GM12878 (cell line): ENCODE results near the gene FDX1. TPM values are rescaled to one million over a fixed set of nuclear protein-coding genes. Genes with fewer than 3 reads are reported as not detected.

Source experiments
- ATF2 ChIP-seq: IDR thresholded peaks from 2 replicates; pipeline ENCODE4 v1.6.1; 2012; ENCODE audit warnings: low read length, inconsistent platforms
- IKZF1 ChIP-seq: fragments of 450-650 bp; conservative IDR thresholded peaks from 2 replicates; pipeline ENCODE4 v1.6.1; 2017; ENCODE audit warnings: antibody characterized with exemption, mild to moderate bottlenecking
- JUND ChIP-seq: IDR thresholded peaks from 2 replicates; pipeline ENCODE4 v1.6.1; 2012; ENCODE audit warnings: low read depth, mild to moderate bottlenecking, low read length, improper control_type of control experiment, moderate library complexity
- MTA2 ChIP-seq: fragments of 450-650 bp; IDR thresholded peaks from 2 replicates; pipeline ENCODE4 v1.6.1; 2016; ENCODE audit warnings: low read depth, mild to moderate bottlenecking, moderate library complexity
- NR2C2 ChIP-seq: IDR thresholded peaks from 2 replicates; pipeline ENCODE4 v1.6.1; 2011; ENCODE audit warnings: borderline replicate concordance, low read depth; ENCODE audit not compliant: control insufficient read depth, insufficient read length
- RAD21 ChIP-seq: IDR thresholded peaks from 2 replicates; pipeline ENCODE4 v1.6.1; 2011; ENCODE audit warnings: mild to moderate bottlenecking, low read depth, low read length, moderate library complexity; ENCODE audit not compliant: insufficient read depth
- RFX5 ChIP-seq: IDR thresholded peaks from 2 replicates; pipeline ENCODE4 v1.6.1; 2011; ENCODE audit warnings: low read depth, low read length, improper control_type of control experiment
- SMC3 ChIP-seq: IDR thresholded peaks from 2 replicates; pipeline ENCODE4 v1.6.1; 2011; ENCODE audit warnings: low read length, improper control_type of control experiment, borderline replicate concordance
- polyA plus RNA-seq, 11 experiments: library from polyadenylated mRNA; depleted of rRNA in 4 of 11; unstranded in 6 of 11; stranded (reverse) in 5 of 11; fragments of >200 nt; fragmentation: Nextera tagmentation in 4 of 11; fragmentation: Illumina TruSeq in 1 of 11; extraction: Ambion mirVana in 4 of 11; extraction: Trizol in 1 of 11; gene quantifications; 1 replicate in 1 of 11; 2 replicates in 10 of 11; pipeline versions ENCODE4 v1.2.1 to v1.2.3, GENCODE V29; 2011 to 2016; ENCODE audit warnings: inconsistent platforms in 2 of 11, missing spikeins in 2 of 11, low read depth in 1 of 11
- total RNA-seq, 4 experiments: library from RNA; depleted of rRNA in 3 of 4; stranded (reverse); fragments of >200 nt in 3 of 4; fragmentation: Illumina TruSeq in 1 of 4; extraction: Trizol in 1 of 4; gene quantifications; 2 replicates each; pipeline versions ENCODE4 v1.2.1 to v1.2.3, GENCODE V29; 2013 to 2021
- TF ChIP-seq, protein P1 (sequence below): fragments of 450-650 bp; IDR thresholded peaks from 2 replicates; pipeline ENCODE4 v1.6.1; 2018; ENCODE audit warnings: mild to moderate bottlenecking, low read depth, moderate library complexity; ENCODE audit not compliant: partially characterized antibody

The FDX1 gene
- total and polyA plus RNA-seq, 10 of the 15 experiments (the other 5 are each of a cell fraction or from before 2014, with no cell fraction given), result 3.9 to 20.3 (median 8.1) TPM

- TF ChIP-seq, protein P1, sequence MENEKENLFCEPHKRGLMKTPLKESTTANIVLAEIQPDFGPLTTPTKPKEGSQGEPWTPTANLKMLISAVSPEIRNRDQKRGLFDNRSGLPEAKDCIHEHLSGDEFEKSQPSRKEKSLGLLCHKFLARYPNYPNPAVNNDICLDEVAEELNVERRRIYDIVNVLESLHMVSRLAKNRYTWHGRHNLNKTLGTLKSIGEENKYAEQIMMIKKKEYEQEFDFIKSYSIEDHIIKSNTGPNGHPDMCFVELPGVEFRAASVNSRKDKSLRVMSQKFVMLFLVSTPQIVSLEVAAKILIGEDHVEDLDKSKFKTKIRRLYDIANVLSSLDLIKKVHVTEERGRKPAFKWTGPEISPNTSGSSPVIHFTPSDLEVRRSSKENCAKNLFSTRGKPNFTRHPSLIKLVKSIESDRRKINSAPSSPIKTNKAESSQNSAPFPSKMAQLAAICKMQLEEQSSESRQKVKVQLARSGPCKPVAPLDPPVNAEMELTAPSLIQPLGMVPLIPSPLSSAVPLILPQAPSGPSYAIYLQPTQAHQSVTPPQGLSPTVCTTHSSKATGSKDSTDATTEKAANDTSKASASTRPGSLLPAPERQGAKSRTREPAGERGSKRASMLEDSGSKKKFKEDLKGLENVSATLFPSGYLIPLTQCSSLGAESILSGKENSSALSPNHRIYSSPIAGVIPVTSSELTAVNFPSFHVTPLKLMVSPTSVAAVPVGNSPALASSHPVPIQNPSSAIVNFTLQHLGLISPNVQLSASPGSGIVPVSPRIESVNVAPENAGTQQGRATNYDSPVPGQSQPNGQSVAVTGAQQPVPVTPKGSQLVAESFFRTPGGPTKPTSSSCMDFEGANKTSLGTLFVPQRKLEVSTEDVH, result no peak
- peak; percentile 57 for TF ChIP-seq SMC3
- no peak for TF ChIP-seq NR2C2
- peak; percentile 68 for TF ChIP-seq RAD21
- TF ChIP-seq IKZF1, result no peak
- no peak for TF ChIP-seq RFX5
- TF ChIP-seq MTA2, result no peak
- no peak for TF ChIP-seq ATF2
- no peak for TF ChIP-seq JUND
These were observed 18.4 kb downstream of the FDX1 start (continued) for GRCh38 chr11:110447897-110448745.
